ENCODE data around the gene CCDC85A.
A peak's percentile ranks its signal among the peaks of the same experiment; 100 is the strongest.
"Not testable (repeated sequence)": the region's sequence is repeated elsewhere in the genome, so short reads cannot be mapped to it uniquely, and the experiment has no call there.

Gene CCDC85A

DNA sequence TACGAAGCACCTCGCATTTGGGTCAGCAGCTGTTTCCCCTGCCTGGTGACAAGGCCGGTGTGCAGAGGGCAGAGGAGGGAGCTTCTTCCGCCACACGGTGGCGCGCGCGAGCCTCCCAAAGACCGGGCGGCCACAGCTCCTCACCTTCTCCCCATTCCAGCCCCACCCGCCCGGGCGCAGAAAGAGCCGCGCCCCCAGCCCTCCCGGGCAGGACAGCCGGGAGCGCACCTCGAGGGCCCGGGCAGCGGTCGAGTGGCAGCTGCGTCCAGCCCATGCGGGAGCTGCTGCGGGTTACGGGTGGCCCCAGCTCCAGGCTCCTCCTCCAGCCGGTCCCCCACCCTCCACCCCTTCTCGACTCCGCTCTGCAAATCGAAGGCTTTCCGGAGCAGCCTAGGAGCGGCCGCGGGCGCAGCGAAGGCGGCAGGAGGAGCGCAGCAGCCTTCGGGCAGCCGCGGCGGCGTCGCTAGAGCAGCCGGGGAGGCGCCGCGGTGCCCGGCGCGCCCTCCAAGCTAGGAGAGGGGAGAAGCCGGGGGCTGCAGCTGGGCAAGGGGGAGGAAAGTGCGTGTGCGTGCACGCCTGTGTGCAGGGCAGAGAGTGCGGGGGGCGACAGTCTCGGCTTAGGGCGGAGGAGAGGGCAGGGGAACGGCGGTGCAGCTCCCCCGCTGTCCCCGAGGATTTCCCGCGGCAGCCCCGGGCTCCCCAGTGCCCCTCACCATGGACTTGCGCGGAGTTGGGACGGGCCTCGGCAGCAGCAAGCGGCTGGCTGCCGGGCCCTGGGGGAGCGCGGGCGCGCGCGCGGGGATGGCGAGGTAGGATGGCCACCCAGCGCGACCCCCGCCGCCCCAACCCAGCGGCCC lies at the start of gene CCDC85A:
Gene CCDC85A (plus strand): TSS at position 348 of the 857 bp plus-strand sequence. CDS start 635 bp downstream, outside the sequence.
- DNase-seq, result peak; percentile 83

DNA sequence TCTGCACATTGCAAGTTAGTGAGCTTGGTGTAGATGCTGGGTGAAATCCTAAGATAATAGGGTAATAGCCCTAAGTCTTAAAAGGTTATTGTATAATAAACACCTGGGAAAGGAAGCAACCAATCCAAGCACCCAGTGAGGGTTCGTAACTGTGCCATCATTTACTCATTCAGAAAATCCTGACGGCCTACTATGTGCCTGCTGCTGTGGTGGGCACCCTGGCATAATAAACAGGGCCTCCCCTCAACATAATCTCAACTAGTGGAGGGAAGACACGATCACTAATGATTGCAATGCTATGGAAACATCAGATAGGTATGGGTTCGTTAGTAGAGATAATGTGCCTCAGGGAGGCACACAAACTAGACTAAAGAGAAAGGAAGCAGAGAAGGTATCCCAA lies 48.9 kb upstream of the CCDC85A start:
- DNase-seq, result no peak

DNA sequence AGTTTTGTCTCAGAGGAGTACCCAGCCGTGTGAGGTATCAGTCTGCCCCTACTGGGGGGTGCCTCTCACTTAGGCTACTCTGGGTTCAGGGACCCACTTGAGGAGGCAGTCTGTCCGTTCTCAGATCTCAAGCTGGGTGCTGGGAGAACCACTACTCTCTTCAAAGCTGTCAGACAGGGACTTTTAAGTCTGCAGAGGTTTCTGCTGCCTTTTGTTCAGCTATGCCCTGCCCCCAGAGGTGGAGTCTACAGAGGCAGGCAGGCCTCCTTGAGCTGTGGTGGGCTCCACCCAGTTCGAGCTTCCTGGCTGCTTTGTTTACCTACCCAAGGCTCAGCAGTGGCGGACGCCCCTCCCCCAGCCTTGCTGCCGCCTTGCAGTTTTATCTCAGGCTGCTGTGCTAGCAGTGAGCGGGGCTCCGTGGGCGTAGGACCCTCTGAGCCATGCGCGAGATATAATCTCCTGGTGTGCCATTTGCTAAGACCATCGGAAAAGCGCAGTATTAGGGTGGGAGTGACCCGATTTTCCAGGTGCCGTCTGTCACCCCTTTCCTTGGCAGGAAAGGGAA lies 41.2 kb upstream of the CCDC85A start:
- DNase-seq, result not testable (repeated sequence)

DNA sequence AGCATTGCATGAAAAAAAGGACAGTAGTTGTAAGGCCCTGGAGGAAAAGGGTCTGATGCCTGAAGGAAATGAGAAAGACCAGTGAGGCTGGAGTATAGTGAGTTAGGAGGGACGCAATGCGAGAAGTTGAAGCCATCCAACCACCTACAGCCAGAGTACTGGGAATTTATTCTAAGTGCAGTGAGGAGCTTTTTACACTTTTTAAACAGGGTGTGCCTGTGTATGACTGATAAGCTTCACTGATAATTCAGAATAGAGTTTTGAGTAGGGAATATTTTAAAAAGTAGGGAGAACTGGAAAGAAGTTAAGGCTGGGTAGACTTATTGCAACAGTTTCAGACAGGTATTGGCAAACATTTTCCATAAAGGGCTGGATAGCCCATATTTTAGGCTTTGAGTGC lies 35.9 kb upstream of the CCDC85A start:
- DNase-seq, result no peak

DNA sequence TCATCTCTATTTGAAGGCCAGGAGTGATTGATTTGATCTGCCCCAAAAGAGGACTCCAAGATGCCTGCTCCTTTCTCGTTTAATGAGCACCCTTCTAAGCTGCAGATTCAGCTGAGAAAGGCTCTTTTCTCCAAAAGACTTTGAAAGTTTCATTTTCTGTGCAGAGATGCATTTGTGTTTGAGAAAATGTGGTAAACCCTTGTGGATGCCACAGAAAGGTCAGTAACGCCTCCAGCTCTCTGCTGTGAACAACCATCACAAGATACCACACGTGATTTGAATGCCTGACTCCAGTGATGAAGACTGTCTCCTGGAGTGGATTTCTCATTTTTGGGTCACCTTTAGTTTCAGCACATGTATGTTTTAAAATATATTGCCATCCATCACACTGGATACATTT lies 35.0 kb upstream of the CCDC85A start:
- DNase-seq, result no peak

DNA sequence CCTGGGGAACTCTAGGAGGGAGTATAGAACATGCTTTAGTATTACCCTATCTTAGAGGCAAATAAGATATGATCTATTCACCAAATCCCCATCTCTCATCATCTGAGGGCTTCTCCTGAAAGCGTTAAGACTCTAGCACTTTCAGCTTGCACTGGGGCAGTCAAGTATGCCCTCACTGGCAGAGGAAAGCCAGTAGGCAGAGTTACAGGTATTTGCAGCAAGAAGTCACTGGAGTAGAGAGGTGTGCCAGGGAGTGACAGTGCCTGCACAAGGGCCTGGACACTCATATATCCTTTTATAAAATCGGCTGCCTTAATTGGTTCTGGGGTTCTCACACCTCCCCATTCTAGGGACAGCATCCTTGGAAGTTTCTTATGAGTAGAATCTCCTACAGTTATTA lies 31.9 kb upstream of the CCDC85A start:
- no peak for DNase-seq

DNA sequence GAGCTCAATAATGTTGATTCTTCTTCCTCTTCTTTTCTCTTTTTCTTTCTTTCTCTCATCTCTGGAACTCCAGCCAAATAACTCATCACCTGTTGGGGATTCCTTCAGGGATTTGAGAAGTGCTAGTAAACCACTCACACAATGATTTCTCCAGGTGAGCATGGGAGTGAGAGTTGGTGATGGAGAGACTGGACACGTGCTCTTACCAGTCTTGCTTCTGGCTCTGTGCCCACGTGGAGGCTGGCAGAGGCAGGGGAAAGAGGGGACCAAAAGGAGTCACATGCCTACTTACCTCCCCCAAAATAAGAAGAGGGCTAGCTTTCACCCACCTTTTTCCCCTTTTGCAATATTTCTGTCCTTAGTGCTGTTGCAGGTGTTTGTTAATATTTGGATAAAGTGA lies 28.6 kb upstream of the CCDC85A start:
- no peak for DNase-seq

DNA sequence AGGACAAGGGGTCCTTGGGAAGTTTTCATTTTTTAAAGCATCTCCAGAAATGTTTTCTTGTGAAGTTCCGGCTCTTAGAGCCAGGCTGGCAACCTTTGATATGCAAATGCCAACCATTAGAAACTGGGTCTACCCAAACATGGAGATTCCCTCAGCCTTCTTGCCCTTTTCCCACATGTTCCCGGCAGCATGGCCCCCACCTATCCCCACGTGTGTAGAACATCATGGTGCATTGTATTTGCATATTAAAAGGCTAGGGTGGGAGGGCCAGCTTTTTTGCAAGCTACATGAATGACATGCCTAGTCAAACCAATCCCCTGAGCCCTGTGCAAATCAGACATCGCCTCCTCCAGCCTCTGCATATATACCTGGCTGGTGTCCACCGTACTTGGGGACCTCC lies 23.9 kb upstream of the CCDC85A start:
- not testable (repeated sequence) for DNase-seq

DNA sequence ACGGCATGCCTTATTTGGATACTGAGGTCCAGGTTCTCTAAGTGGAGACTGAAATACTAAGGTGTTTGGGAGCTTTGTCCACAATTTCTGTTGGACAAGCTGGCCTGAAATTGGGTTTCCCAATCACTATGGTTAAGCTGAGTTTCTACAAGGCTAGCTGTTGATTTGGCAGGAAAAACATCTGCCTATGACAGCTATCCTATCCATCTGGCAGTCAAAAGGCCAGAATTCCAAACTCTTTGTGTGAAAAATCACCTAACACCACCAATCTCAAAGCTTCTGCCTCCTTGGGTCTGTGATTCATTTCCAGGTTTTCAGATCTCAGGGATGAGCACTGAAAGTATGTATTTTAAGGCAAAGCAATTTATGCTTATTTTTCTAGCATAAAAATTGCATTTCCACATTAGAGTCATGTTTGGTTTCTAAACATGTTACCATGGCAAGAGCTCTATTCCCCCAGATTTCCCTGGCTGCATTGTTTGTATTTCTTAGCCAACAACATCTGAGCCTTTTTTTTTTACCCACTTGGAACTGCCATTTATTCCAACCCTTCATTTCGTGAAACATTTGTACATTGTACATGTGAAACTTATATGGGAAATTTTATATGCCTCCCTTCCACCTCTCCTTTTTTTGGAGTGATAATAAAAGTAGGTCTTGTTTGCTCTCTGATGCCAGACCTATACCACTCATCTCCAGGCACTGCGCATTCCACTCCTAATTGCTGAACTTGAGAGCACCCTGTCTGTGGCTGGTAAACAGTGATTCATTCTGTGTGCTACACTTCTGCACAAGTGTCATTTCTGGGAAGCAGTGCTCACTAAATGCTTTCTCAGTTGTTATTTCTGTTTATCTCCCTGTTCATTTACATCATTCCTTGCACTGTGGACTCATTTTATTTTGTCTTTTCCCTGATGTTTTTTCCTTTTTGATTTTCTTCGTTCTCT lies 15.9 kb upstream of the CCDC85A start:
- DNase-seq, result peak; percentile 94

DNA sequence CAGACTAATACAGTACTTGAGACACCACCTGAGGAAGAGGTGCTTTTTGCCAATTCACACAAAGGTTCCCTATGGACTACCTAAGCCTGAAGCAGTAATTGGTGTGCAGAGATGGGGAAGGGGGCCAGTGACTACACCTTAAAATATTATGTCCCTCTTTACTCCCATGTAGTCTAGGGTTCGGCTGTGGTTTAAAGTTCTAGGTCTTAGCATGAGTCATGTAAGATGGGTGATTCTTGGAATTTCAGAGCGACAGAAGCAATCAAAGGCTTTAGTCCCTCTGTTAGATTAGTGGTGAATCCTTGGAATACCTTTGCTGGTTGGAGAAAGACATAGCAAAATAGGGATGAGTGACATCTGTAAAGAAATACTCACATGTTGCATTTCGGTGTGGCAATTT lies 14.3 kb upstream of the CCDC85A start:
- no peak for DNase-seq

DNA sequence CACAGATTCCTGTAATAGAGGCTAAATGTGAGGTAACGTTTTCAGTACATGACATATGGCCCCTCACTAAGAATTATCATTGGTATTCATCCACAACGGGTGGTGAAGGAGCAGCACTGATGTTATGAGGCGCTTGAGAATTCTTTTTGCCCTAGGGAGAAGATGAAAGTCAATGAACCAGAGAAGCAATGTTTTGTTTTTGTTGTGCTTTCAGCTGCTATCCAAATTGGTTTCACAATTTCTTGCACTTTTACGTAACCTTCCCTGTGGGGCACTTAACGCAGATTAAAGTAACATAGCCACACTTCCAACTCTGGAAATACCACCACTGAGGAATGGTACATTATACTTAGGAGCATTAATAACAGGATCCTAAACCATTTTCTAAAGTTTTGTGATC lies 13.3 kb upstream of the CCDC85A start:
- no peak for DNase-seq

DNA sequence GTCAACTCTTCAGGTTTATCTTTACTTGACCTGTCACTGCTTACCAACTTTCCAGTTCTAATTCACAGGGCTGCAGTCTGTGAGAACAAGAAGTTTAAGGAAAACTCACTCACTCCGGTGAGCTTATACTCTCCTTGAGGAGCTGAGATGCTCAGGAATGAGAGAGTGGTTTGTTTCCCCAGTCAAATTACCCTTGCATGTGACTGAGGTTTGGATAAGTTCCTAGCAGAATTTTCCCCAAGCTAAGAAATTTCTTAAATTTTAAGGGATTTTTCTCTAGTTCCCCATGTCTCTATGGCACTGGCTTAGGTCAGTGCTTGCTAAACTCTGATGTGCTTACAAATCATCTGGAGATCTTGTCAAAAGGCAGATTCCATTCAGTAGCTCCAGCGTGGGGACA lies 12.8 kb upstream of the CCDC85A start:
- no peak for DNase-seq

DNA sequence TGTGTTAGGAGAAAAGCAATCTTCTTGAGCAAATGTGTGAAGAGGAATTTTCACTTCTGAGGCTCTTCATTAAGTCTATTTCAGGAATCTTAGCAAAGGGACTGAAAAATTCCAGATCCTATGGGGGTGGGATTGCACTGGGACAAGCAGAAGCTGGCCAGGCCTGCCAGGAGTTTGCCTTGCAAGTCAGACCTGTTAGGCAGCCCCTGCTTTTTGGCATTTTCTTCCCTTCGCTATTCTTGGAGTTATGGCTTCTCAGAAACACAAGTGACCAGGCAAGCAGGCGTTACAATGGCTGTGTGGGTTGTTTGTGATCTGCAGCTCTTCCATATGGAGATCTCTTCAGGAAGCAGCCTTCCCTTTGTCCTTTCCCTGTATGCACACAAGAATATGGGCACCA lies 8.0 kb upstream of the CCDC85A start:
- no peak for DNase-seq

DNA sequence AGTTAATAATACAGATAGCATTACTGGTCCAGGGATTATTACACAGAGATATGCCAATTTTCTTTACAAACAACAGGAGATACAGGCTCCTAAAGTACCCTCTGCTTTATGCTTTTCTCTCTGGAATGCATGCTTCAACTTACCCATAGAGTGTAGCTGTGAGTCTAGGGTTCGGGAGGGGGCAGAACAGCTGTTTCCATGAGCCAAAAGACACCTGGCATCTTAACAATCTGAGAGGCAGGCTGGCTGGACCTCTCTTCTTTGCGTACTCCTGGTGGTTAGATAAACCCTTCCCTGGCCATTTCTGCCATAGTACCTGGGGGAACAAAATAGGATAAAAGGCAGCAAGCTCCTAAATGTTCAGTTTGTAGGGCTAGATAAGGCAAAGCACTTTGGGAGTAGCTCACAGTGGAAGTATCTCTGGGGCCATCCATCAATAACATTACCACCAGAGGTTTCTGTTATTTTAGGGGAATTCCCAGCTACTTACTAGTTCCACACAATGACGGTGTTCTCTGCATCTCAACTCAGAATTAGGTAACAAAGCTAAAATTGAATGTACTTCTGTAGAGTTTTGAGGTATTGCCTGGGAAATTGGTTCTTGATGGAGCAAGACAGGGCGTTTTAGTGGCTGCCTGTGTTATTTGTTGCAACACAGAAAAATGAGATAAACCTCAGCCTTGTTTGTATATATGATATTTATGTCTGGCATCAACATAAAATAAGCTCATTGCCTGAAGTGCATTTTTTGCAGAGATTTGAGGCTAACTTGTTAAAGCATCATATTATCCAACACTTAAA lies 6.2 kb upstream of the CCDC85A start:
- DNase-seq, result no peak

DNA sequence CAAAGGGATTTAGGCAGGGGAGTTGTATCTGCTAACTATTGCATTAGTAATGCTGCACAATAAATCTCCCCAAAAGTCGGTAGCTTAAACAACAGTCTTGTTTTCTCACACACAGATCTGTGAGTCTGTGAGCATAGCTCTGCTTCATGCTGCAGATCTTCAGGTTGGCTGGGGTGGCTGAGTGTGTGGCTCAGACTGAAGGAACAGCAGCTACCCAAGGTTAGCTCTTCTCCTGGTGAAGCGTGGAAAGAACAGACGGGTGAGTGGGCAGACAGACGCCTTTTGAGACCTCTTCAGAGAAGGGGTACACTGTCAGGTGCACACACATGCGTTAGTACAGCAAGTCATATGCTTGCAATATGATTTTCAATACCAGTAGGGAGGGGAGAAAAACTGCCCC lies 3.9 kb upstream of the CCDC85A start:
- DNase-seq, result no peak

DNA sequence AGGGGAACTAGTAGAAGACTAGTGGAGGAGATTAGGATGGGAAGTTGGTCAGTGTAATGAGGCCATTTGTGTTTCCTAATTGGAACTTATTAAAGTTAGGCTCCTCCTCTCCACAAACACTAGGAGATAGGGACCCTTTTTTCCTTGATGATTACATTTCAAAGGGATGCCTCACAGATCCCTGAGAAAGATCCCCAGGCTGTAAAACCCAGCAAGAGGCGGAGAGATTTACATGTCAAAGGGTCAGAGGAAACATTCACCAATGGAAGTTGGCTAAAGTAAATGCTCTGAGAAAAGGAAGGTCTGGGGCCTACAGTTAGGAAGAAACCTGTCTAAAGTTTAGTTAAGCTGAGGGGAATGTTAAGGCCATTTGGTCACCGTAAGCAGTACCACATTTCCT lies 1.4 kb upstream of the CCDC85A start:
- no peak for DNase-seq

DNA sequence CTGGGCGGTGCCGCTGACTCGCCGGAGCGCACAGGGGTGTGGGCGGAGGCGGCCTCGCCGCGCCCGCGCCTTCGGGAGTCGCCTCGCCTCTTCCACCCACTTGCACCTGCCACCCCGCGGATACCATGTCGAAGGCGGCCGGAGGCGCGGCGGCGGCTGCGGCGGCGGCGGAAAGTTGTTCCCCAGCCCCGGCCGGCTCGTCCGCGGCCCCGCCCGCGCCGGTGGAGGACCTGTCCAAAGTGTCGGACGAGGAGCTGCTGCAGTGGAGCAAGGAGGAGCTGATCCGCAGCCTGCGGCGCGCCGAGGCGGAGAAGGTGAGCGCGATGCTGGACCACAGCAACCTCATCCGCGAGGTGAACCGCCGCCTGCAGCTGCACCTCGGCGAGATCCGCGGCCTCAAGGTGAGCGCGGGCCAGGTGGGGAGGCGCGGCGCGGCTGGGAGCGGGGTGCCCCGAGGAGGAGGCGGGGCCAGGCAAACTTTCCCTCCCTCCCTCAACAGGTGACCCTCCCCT lies 766 bp downstream of the CCDC85A start:
- DNase-seq, result no peak

DNA sequence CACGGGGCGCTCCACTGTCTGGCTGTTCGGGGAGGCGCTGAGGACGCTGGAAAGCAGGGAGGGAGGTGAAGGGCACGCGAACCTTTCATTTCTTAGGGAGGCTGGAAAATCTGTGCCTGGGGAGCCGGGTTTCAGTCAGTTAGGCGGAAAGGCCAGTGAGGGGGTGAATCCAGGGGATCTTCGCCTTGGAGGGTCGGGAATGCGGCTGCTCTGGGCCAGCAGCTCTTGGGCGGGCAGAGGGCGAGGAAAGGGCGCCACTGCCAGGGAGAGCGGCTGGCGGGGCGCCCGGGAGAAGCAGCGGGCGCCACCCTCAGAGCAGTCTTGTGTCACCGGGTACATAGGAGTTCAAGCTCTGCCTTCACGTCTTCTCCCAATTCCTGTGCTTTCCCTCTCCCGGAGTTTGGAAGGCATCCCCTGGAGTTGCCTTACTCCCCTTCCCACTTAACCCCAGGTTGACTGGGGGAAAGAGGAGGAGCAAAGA lies 1.4 kb downstream of the CCDC85A start:
- DNase-seq, result peak; percentile 32

DNA sequence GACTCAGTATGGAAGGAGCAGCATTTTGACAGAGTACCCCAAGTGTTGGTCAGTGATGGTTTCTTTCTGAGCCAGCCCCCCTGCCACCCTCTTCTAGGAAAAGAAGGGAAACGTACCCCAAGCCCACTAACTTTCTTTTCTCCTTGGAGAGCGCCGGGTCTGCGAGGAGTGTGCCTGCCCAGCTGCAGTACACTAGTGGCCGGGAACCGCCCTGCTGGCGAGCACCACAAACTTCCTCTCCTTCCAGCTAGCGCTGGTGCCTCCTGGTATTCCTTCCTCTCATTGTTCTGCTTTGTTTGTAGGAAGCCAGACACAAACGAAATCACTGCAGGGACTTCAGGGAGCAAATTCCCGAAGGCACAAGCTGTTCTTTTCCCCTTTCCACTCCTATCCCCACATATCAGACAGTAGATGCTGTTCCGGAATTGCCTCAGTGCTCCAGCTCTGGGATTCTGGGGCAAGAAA lies 1.8 kb downstream of the CCDC85A start:
- DNase-seq, result peak; percentile 16

DNA sequence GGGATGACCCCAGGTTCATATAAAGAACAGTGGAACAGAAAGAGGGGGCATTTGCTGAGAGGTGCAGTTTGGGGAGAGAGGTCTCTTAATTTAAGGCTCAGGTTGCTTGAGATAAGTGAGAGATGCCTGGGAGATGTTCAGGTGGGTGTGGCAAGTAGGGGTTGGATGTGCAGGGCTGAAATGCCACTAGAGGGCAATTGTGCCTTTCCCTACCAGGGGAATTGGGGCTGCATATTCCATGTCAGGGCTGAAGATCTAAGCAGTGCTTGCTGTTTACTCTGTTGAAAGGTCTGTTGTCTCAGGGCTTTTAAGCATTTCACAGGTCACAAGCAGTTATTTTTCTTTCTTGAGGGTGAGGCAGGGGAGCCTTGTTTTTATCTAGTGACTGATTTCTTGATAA lies 7.8 kb downstream of the CCDC85A start:
- peak; percentile 9 for DNase-seq

DNA sequence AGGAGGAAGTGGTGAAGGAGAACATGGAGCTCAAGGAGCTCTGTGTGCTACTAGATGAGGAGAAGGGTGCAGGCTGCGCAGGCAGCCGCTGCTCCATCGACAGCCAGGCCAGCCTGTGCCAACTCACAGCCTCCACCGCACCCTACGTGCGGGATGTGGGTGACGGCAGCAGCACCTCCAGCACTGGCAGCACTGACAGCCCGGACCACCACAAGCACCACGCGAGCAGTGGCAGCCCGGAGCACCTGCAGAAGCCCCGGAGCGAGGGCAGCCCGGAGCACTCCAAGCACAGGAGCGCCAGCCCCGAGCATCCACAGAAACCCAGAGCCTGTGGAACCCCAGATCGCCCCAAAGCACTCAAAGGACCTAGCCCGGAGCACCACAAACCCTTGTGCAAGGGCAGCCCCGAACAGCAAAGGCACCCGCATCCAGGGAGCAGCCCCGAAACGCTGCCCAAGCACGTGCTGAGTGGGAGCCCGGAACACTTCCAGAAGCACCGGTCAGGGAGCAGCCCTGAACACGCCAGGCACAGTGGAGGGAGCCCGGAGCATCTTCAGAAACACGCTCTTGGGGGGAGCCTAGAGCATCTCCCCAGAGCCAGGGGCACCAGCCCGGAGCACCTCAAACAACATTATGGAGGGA lies 9.0 kb downstream of the CCDC85A start:
- no peak for DNase-seq

DNA sequence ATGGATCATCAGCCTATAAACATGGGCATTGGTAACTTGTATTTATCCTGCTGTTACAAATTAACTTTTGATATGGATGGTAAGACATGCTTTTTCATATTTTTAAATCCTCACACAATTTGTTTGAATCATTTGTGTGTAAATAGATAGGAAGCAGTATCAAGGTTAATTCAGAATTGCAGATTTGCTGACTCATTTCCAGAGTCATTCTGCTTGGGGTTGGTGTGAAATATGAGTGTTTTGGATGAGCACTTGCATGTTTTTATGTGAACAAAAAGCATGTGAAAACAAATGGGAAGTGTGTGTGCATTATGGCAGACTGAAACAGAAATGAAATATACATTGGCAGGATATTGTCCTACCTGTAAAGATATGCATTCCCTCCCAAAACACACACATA lies 11.8 kb downstream of the CCDC85A start:
- no peak for DNase-seq

Data from NCI-H1092 treated with DMSO at 0.1 percent for 48 hours (cell line).